ENCODE data around the gene FIGNL2.
"Not testable (repeated sequence)": the region's sequence is repeated elsewhere in the genome, so short reads cannot be mapped to it uniquely, and the experiment has no call there.

Gene FIGNL2

GRCh38 chr12:51848326-51848727 is at the start of gene FIGNL2:
TSS of gene FIGNL2 (minus strand) at chr12:51848718. CDS start at chr12:51822413, 26,305 bp downstream.
- no peak for DNase-seq

GRCh38 chr12:51897181-51897580 is 48.7 kb upstream of the FIGNL2 start:
- DNase-seq, result no peak

GRCh38 chr12:51896236-51896635 is 47.7 kb upstream of the FIGNL2 start:
- no peak for DNase-seq

GRCh38 chr12:51895378-51896135 is 47.0 kb upstream of the FIGNL2 start:
- no peak for DNase-seq

- DNase-seq, result no peak
These were observed 45.3 kb upstream of the FIGNL2 start for GRCh38 chr12:51893786-51894185.

GRCh38 chr12:51891843-51892242 is 43.3 kb upstream of the FIGNL2 start:
- DNase-seq, result no peak

GRCh38 chr12:51890511-51891171 is 42.1 kb upstream of the FIGNL2 start:
- DNase-seq, result no peak

GRCh38 chr12:51890133-51890464 is 41.6 kb upstream of the FIGNL2 start:
- DNase-seq, result no peak

- no peak for DNase-seq
These were observed 41.0 kb upstream of the FIGNL2 start for GRCh38 chr12:51889216-51890132.

GRCh38 chr12:51888316-51889215 is 40.0 kb upstream of the FIGNL2 start:
- DNase-seq, result no peak

GRCh38 chr12:51887476-51888315 is 39.2 kb upstream of the FIGNL2 start, which contains the start of gene ANKRD33:
TSS of gene ANKRD33 (plus strand) at chr12:51888103. CDS start at chr12:51888187, 84 bp downstream.
- no peak for DNase-seq

GRCh38 chr12:51886021-51886710 is 37.6 kb upstream of the FIGNL2 start:
- no peak for DNase-seq

GRCh38 chr12:51885294-51886020 is 36.9 kb upstream of the FIGNL2 start:
- DNase-seq, result not testable (repeated sequence)

- no peak for DNase-seq
These were observed 36.2 kb upstream of the FIGNL2 start for GRCh38 chr12:51884676-51885229.

GRCh38 chr12:51883998-51884675 is 35.6 kb upstream of the FIGNL2 start:
- no peak for DNase-seq

- DNase-seq, result no peak
These were observed 34.8 kb upstream of the FIGNL2 start for GRCh38 chr12:51883295-51883694.

GRCh38 chr12:51879102-51879501 is 30.6 kb upstream of the FIGNL2 start:
- no peak for DNase-seq

GRCh38 chr12:51874486-51874885 is 26.0 kb upstream of the FIGNL2 start:
- no peak for DNase-seq

- no peak for DNase-seq
These were observed 25.5 kb upstream of the FIGNL2 start for GRCh38 chr12:51874000-51874399.
